GM15510 (cell line): ENCODE measurements around the gene ATP5F1A.

Source experiments
- POLR2A ChIP-seq: IDR thresholded peaks from 3 replicates; pipeline ENCODE4 v1.6.1; 2011; ENCODE audit warnings: borderline replicate concordance; ENCODE audit not compliant: insufficient read length; ENCODE audit errors: extremely low read depth

The ATP5F1A gene

DNA sequence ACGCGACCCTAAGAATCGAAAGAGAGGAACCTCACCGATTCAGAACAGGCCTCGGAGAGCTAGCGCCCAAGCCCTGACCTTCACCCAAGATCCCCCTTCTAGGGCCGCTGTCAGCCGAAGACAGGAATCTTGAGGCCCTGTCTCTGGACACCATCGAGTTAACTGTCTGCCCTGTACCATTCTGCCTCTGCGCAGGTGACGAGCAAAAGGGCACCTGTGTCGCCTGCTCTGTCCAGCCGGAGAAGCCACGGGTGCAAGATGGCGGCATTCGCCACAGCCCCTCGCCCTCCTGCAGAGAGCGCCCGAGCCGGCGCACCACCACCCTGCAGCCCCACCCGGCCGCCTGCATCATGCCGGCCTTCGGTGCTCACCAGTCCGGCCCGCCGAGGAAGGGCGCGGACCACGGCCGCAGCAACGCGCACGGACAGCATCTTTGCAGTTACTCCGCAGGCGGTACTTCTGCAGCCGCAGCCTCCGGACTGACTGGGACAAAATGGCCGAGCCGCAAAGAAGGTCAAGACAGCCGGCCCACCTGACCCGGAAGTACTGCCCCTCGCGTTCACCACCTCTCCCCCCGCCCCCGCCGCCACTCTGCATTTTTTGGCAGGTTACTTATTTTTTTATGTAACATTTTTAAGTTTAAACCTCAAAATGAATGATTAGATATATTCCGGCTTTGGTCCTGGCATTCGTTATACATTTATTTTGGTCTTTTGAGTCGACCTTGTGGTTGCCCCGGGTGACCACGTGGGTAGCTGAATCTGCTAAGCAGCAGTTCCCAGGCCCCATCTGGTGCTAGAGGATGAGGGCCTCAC, at the start of gene ATP5F1A:
TSS of gene ATP5F1A (minus strand) at position 496 of the 815 bp plus-strand sequence. CDS start at position 431, 65 bp downstream.
- peak; percentile 89 for TF ChIP-seq POLR2A

DNA sequence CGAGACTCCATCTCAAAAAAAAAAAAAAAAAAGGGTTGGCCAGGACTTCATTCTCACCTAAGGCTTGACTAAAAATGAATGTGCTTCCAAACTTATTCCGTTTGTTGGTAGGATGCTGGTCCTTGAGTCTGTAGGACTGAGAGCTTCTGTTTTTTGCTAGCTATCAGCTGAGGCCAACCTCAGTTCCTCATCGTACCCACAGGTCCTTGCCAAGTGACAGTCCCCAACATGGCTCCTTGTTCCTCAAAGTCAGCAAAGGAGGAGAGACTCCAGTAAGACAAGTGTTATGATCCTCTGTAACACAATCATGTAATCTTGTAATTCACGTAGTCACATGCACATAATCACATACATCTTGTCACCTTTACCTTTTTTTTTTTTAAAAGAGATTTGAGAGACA, 43.1 kb upstream of the ATP5F1A start:
- no peak for TF ChIP-seq POLR2A

DNA sequence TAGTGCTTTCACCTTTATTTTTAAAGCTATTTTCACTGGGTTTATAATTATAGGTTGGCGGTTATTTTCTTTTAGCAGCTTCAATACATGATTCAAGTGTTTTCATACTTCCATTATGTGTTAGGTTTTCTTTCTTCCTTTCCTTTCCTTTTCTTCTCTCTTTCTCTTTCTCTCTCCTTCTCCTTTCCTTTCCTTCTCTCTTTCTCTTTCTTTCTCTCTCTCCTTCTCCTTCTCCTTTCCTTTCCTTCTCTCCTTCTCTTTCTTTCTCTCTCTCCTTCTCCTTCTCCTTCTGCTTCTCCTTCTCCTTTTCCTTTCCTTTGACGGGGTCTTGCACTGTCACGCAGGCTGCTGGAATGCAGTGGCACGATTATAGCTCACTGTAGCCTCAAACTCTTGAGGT, 42.1 kb upstream of the ATP5F1A start:
- no peak for TF ChIP-seq POLR2A

DNA sequence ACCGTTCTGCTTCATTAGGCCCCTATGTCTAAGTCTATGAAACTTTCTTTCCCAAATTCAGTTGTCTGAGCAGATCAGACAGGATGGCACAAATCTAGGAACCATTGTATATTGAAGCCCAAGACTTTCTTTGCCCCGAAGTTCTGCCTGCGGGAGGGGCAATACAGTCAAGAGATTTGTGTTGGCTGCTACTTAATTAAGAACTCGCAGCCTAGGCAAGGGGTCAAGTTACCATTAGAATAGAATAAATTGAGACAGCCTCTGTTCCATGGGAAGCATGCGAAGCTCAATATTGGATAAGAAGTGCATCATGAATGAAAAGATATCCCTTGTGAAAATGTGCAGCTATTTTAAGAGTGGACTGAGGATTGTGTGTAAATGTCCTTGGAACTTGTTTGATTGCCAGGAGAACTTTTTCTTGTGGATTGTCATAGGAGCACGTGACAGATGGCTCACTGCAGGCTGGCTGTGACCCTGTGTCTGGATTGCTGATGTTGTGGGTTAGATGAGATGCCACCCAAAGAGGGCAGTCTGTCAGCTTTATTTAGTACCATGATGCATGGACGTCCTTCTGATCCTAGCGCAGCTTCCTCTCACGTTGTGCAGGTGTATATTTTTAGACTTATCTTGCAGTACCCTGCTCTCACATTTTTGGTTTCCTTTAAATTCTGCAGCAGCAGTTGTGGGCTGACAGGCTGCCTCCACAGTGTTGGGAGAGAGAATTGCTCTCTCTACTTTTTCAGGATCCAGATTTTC, 37.0 kb upstream of the ATP5F1A start:
- no peak for TF ChIP-seq POLR2A

DNA sequence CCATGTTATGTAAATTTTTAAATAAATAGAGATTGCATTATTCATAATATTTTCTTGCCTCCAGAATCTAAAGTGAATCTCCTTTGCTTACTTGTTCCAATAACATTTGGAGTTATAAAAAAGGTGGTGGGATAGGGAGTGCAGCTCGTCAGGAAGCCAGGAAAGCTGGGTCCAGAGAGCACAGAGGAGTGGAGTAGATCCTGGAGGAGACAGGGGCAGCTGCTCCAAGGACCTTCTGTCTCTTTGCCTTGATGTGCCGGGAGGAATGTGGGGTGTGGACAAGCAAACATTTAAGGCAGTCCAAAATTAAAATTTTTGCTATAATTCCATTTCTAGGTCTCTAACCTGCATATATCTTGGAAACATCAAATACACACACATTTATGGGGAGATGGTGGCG, 35.4 kb upstream of the ATP5F1A start:
- TF ChIP-seq POLR2A: no peak

DNA sequence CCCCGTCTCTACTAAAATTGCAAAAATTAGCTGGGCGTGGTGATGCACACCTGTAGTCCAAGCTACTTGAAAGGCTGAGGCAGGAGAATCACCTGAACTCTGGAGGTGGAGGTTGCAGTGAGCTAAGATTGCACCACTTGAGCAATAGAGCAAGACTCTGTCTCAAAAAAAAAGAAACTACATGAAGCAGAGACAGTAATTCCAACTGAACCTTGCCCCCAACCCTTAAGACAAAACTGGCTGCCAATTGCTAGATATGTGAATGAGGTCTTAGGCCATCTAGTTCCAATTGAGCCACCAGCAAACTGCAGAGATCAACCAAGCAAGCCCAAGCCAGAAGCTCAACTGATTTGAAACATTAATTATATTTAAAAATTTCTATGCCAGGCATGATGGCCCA, 32.0 kb upstream of the ATP5F1A start:
- no peak for TF ChIP-seq POLR2A

DNA sequence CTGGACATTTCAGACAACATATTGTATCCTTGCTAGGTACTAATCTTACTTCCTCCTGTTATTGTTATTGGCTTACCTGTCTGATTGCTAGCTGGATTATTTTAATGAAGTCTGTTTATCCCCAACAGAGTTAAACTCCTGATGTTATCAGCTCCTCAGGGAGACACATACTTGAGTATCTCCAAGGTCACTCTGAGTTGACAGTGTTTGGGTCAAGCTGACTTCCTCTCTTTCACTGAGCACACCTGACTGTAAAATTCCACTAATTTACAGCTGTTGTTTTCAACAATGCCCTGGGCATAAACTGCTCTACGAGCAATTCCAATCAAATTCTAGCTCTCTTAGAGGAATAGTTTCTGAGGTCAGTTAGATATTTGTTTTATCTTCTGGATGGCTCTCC, 15.7 kb upstream of the ATP5F1A start:
- no peak for TF ChIP-seq POLR2A

DNA sequence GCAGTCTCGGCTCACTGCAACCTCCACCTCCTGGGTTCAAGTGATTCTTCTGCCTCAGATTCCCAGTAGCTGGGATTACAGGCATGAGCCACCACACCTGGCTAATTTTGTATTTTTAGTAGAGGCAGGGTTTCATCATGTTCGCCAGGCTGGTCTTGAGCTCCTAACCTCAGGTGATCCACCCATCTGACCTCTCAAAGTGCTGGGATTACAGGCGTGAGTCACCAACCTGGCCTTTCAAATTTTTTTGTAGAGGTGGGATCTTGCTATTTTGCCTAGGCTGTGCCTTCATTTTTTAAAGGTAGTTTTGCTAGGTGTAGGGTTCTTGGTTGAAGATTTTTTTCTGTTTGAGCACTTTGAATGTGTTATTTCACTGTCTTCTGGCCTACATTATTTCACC, 12.3 kb upstream of the ATP5F1A start:
- TF ChIP-seq POLR2A: no peak

DNA sequence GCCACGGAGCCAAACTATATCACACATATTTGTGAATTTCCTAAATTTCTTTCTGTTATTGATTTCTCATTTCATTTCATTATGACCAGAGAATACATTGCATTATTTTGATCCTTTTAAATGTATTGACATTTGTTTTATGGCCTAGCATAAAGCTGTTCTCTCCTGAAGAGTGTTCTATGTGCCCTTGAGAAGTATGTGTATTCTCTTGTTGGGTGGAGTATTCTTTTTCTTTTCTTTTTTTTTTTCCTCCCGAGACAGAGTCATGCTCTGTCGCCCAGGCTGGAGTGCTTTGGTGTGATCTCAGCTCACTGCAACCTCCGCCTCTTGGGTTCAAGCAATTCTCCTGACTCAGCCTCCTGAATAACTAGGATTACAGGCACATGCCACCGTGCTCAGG, 11.3 kb upstream of the ATP5F1A start:
- no peak for TF ChIP-seq POLR2A

DNA sequence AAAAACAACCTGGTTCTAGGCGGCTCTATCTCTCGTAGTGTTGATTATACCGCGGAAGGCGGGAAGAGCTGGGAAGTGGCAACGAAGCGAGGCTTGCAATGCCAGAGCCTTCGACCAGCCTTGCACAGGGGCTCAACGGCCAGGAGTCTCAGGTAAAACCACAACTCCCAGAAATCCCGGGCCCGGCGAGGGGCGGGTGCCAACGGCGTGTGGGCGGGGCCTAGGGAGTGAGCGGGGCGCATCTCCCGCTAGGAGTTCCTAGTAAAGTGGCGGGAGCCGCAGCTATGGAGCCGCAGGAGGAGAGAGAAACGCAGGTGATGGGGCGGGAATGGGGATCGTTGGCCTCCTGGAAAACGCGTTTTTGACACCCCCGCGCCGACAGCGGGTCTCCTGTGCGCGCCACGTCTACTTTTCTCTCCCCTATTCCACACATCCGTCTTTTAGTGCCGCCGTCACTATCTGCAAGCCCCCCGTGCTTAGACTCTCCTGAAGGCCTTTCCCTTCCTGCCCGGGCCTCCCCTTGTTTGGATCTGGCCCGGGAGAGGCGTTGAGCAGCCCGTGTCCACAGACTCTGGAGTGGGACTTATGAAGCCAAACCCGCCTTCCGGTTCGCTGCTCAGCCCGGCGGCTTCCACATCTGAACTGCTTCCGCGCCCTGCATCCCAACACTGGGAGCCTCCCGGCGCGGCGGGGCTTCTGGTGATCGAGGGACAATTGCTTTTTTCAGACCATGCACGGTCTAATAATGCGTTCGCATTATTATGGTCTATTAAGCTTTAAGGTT, 6.2 kb upstream of the ATP5F1A start, which contains the start of gene HAUS1:
TSS of gene HAUS1 (plus strand) at position 258 of the 784 bp plus-strand sequence. CDS start at position 285, 27 bp downstream.
- TF ChIP-seq POLR2A: peak; percentile 72

DNA sequence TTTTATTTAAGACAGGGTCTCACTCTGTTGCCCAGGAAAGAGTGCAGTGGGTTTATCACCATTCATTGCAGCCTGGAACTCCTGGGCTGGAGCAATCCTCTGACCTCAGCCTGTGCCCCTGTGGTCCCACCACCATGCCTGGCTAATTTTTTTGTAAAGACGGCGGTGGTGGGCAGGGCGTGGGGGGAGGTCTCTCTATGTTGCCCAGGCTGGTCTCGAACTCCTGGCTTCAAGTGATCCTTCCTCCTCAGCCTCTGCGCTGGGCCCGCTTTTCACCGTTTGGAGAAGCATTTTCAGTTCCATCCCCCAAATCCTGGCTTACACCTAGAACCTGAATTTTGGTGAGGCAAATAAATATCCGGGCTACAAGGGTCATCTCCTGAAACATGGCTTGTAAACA, 1.4 kb upstream of the ATP5F1A start:
- TF ChIP-seq POLR2A: no peak

DNA sequence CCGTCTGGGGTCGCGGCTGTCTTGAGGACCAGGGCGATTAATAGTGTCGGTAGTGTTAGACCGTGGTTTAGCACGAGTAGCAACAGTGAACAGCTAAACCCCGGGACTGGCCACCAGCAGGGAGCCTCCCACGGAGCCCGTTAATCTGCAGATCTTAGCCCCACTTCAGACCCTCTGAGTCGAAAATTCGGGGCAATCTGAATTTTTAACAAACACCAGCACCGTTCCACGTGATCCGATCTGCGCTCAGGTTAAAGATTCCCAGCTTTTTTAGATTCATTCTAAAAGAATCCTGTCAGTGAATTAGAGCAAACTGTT, 479 bp upstream of the ATP5F1A start:
- no peak for TF ChIP-seq POLR2A

DNA sequence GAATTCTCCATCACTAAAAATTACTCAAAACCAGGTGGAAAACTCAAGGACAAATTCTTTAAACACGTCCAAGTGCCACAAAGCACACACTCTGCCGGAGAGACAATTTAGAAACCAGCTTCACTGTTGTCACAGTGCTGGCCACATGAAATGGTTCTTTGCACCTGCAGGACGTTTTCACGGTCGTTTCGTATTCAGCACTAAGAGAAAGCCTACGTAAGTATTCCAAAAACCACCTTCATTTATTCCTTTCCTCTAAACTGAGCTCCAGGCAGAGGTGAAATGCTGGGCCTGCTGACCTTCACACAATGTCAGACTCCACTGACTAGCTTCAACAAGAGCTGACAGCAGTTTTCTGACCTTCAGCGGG, 680 bp downstream of the ATP5F1A start:
- no peak for TF ChIP-seq POLR2A

DNA sequence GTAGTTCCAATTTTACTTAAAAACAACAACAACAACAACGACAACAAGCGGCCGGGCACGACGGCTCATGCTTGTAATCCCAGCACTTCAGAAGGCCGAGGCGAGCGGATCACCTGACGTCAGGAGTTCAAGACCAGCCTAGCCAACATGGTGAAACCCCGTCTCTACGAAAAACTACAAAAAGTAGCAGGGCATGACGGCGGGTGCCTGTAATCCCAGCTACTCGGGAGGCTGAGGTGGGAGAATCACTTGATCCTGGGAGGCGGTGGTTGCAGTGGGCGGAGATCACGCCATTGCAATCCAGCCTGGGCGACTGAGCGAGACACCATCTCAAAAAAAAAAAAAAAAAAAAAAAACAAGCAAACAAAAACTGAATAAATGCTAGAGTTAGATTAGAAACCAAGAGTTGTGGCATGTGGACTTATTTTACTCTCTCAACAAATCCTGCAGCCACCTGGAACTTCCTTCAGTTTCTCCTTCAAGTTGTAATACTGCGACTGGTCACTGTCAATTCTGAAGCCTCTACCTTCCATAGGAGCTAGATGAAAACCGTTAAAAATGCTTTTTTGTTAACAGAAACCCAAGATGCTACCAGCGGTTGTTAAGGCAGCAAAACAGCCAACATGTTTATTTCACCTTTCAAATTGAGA, 1.3 kb downstream of the ATP5F1A start:
- no peak for TF ChIP-seq POLR2A

DNA sequence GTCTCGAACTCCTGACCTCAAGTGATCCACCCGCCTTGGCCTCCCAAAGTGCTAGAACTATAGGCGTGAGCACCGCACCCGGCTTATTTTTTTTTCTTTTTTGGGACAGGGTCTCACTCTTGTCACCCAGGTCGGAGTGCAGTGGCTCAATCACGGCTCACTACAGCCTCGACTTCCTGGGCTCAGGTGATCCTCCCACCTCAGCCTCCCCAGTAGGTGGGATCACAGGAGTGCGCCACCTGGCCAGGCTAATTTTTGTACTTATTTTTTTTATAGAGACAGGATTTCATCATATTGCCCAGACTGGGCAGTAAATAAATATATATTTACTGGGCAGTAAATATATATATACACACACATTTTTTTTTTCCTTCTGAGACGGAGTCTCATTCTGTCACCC, 2.6 kb downstream of the ATP5F1A start:
- TF ChIP-seq POLR2A: no peak
